Left ventricle myocardium inferior (tissue), 1 donor: ENCODE results near the gene SMYD1. TPM values are rescaled to one million over a fixed set of nuclear protein-coding genes. Genes with fewer than 3 reads are reported as not detected.

Experiments
- DNase-seq: peaks from one replicate; pipeline ENCODE4 v3.0.0-alpha.2; 2020
- H3K27ac ChIP-seq: fragments of 200-600 bp; replicated peaks from 2 replicates; pipeline ENCODE4 v1.8.0; 2021
- H3K27me3 ChIP-seq: fragments of 200-600 bp; 2 replicates; pipeline ENCODE4 v1.8.0; 2021; ENCODE audit warnings: low read depth
- H3K36me3 ChIP-seq: fragments of 200-600 bp; 2 replicates; pipeline ENCODE4 v1.8.0; 2021
- H3K4me1 ChIP-seq: fragments of 200-600 bp; 2 replicates; pipeline ENCODE4 v1.8.0; 2021
- H3K4me3 ChIP-seq: fragments of 200-600 bp; 2 replicates; pipeline ENCODE4 v1.8.0; 2021; ENCODE audit warnings: mild to moderate bottlenecking, moderate library complexity
- H3K9me3 ChIP-seq: fragments of 200-600 bp; replicated peaks from 2 replicates; pipeline ENCODE4 v1.8.0; 2021
- intact Hi-C: fragments of 100-400 bp; cut with micrococcal nuclease; formaldehyde crosslinking; loops from one replicate; pipeline ENCODE4 v1.11.0; 2022
- total RNA-seq: library from RNA; stranded (reverse); fragmentation: NEBNext Ultra II Directional; extraction: Animal tissue kit (Norgen Biotek cat#: 25700); gene quantifications from one replicate; pipeline ENCODE4 v1.2.1, GENCODE V29; 2021
- TF ChIP-seq, protein P1 (sequence below): fragments of 200-600 bp; IDR thresholded peaks from 2 replicates; pipeline ENCODE4 v1.8.0; 2021; ENCODE audit warnings: antibody characterized with exemption, mild to moderate bottlenecking, borderline replicate concordance
- donor health status: DM: no; HTN: yes; CAD: no; lungs with severe emphysema.

SMYD1 gene
- total RNA-seq, 1 donor from 2014 or later: 389 TPM

DNA sequence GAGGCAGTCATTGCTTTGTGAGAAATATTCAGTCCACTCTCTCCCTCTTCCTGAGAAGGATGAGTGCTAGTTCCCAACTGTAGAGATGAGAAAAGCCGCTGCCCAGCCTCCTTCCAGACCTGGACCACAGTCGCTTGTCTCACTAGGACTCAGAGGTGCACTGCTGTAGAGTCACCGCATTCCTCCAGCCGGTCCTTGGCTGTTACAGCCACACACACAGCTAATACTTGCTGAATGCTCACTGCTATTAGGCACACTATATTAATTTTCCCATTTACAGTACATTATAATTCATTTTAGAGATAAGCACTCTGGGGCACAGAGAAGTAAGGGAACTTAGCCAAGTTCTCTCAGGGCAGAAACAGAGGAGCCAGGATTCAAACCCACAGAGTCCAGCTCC lies 70.2 kb downstream of the SMYD1 start:
- H3K27ac ChIP-seq: no peak overlapping the region
- H3K4me3 ChIP-seq: no peak overlapping the region
- DNase-seq: no peak
- H3K27me3 ChIP-seq: peaks cover 8% of the 10 kb centered on the region
- TF ChIP-seq, protein P1, sequence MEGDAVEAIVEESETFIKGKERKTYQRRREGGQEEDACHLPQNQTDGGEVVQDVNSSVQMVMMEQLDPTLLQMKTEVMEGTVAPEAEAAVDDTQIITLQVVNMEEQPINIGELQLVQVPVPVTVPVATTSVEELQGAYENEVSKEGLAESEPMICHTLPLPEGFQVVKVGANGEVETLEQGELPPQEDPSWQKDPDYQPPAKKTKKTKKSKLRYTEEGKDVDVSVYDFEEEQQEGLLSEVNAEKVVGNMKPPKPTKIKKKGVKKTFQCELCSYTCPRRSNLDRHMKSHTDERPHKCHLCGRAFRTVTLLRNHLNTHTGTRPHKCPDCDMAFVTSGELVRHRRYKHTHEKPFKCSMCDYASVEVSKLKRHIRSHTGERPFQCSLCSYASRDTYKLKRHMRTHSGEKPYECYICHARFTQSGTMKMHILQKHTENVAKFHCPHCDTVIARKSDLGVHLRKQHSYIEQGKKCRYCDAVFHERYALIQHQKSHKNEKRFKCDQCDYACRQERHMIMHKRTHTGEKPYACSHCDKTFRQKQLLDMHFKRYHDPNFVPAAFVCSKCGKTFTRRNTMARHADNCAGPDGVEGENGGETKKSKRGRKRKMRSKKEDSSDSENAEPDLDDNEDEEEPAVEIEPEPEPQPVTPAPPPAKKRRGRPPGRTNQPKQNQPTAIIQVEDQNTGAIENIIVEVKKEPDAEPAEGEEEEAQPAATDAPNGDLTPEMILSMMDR: no peak
- H3K36me3 ChIP-seq: no peaks in the 10 kb centered on the region
- intact Hi-C loops: no loop called here
- H3K9me3 ChIP-seq: peaks cover 17% of the 10 kb centered on the region
- H3K4me1 ChIP-seq: no peaks in the 10 kb centered on the region

DNA sequence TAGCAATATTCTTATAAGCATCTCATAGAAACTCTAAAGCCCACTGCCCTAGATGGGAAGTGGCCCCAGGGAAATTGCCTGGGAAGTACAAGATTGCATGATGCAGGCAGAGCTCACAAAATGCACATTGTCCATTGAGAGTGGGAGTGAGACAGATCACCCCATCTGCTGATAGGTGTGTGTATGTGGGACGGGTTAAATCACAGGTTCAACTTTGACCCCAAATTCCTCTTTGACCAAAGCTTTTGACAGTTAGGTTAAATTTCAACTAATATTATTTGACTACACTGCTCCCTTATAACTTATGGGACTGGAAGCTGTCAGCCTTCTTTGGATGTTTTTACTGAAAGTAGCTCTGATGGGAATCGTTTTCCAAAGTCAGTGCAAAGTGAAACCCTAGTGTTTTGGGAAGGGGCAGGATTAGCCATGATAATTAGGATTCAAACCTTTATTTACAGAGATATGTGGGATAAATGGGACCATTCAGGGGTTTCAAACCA lies 71.6 kb downstream of the SMYD1 start:
- Histone ChIP-seq H3K27me3 (peaks cover 8% of the 10 kb centered on the region), H3K36me3 (no peaks in the 10 kb centered on the region), H3K9me3 (peaks cover 24% of the 10 kb centered on the region), H3K4me1 (no peaks in the 10 kb centered on the region), H3K4me3 (no peak overlapping the region), H3K27ac (no peak overlapping the region)
- intact Hi-C loops: no loop called here
- TF ChIP-seq, protein P1: no peak
- no peak for DNase-seq

DNA sequence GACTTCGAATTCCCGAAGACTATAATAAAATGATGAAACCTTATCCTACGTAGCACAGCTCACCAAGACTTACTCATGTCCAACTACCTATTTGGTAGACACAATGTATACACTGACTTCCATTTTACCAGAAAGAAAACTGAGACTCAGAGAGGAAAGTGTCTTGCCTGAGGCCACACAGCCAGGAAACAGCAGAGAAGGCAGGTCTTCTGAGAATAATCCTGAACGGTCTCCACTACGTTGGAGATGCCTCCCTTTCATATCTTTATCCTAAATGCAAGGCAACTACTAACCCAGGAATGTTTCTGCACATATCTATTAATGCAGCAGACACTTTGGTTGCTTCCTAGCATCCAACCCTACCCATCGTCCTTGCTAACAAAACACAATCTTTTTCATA lies 72.2 kb downstream of the SMYD1 start:
- intact Hi-C loops: no loop called here
- no peaks in the 10 kb centered on the region for H3K36me3 ChIP-seq
- no peak for DNase-seq
- peaks cover 24% of the 10 kb centered on the region for H3K9me3 ChIP-seq
- no peak overlapping the region for H3K4me3 ChIP-seq
- peaks cover 8% of the 10 kb centered on the region for H3K27me3 ChIP-seq
- no peak overlapping the region for H3K27ac ChIP-seq
- H3K4me1 ChIP-seq: no peaks in the 10 kb centered on the region
- TF ChIP-seq, protein P1: no peak

DNA sequence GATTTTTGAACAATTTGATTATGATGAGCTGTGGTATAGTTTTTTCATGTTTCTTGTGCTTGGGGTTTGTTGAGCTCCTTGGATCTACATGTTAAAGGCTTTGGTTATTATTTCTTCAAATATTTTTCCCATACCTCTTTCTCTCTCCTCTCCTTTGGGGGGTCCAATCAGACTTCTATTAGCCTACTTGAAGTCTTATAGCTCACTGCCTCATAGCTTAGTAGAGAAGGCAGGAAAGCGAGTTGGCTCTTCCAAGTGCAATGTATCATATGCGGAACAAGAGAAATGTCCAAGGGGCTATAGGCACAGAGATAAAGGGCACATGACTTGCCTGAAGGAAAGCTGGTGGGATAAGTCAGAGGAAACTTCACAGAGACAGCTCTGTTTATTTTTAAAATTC lies 74.3 kb downstream of the SMYD1 start:
- intact Hi-C loops: no loop called here
- no peaks in the 10 kb centered on the region for H3K27me3 ChIP-seq

DNA sequence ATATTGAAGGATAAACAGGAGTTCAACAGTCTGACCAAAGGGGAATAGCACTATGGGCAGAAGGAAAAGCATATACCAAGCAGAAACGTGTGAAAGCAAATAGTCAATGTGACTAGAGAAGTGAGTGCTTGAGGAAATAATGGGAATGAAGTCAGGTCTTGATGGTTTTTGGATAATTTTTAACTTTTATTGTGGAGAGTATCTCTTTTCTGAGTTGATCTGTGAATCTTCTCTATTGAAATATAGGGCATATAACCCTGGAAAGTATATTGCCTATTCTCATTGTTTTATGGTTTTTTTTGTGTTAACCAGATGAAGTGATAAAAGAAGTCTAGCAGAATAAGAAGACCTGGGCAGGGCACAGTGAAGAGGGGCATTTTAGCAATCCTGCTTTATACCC lies 76.6 kb downstream of the SMYD1 start:
- Histone ChIP-seq H3K4me1 (no peaks in the 10 kb centered on the region), H3K36me3 (no peaks in the 10 kb centered on the region), H3K9me3 (peaks cover 39% of the 10 kb centered on the region), H3K27me3 (no peaks in the 10 kb centered on the region), H3K4me3 (no peak overlapping the region), H3K27ac (no peak overlapping the region)
- intact Hi-C loops: no loop called here
- DNase-seq: no peak
- TF ChIP-seq, protein P1: no peak

More for the DNA sequence above, 74.3 kb downstream of the SMYD1 start:
- H3K36me3 ChIP-seq: no peaks in the 10 kb centered on the region
- H3K27ac ChIP-seq: no peak overlapping the region
- no peak for DNase-seq
- H3K4me3 ChIP-seq: no peak overlapping the region
- TF ChIP-seq, protein P1: no peak
- peaks cover 24% of the 10 kb centered on the region for H3K9me3 ChIP-seq
- no peaks in the 10 kb centered on the region for H3K4me1 ChIP-seq
